Effector memory CD8-positive, alpha-beta T cell (primary cell): Measurements from ENCODE around the gene IMPG1.
A peak's percentile ranks its signal among the peaks of the same experiment; 100 is the strongest.

Experiments used
- ATAC-seq: fragments of 150-1000 bp; cut with Tn5 transposase; replicated peaks from 2 replicates; pipeline ENCODE4 v1.10.0; 2021; ENCODE audit warnings: mild to moderate bottlenecking, moderate library complexity
- DNase-seq, 3 experiments: peaks; one replicate each; pipeline ENCODE4 v3.0.0; 2021
- H3K27ac Mint-ChIP-seq, 2 donors: one replicate each; pipeline ENCODE4 v1.8.0; 2022; ENCODE audit warnings: mild to moderate bottlenecking in 2 of 2, mixed read lengths in 2 of 2, moderate library complexity in 2 of 2
- H3K27me3 Mint-ChIP-seq, 2 donors: one replicate each; pipeline ENCODE4 v1.8.0; 2022; ENCODE audit warnings: mixed read lengths in 2 of 2
- H3K36me3 Mint-ChIP-seq: one replicate; pipeline ENCODE4 v1.8.0; 2022; ENCODE audit warnings: mild to moderate bottlenecking, moderate library complexity, mixed read lengths; ENCODE audit not compliant: insufficient read depth
- H3K4me1 Mint-ChIP-seq, 2 donors: one replicate each; pipeline ENCODE4 v1.8.0; 2022; ENCODE audit warnings: low read depth in 2 of 2, mixed read lengths in 2 of 2
- H3K4me3 Mint-ChIP-seq, 2 donors: one replicate each; pipeline ENCODE4 v1.8.0; 2022; ENCODE audit warnings: mild to moderate bottlenecking in 2 of 2, mixed read lengths in 2 of 2, moderate library complexity in 2 of 2
- H3K9me3 Mint-ChIP-seq, 2 donors: one replicate each; pipeline ENCODE4 v1.8.0; 2022; ENCODE audit warnings: mixed read lengths in 2 of 2

The IMPG1 gene

GRCh38 chr6:75896526-75896925 lies 175.9 kb downstream of the IMPG1 start:
- Mint-ChIP-seq H3K4me1 (peaks cover 0 to 4% of the 10 kb centered on the region in 2 donors), H3K4me3 (no peak overlapping the region), H3K27ac (no peak overlapping the region), H3K9me3 (no peaks in the 10 kb centered on the region), H3K27me3 (no peaks in the 10 kb centered on the region), H3K36me3 (no peaks in the 10 kb centered on the region)
- no peak for ATAC-seq
- DNase-seq, result no peak

GRCh38 chr6:75893776-75894152 lies 178.7 kb downstream of the IMPG1 start:
- Mint-ChIP-seq H3K27ac (no peak overlapping the region), H3K36me3 (no peaks in the 10 kb centered on the region), H3K4me1 (peaks cover 0 to 4% of the 10 kb centered on the region in 2 donors), H3K27me3 (no peaks in the 10 kb centered on the region), H3K9me3 (no peaks in the 10 kb centered on the region), H3K4me3 (no peak overlapping the region)
- DNase-seq (no peak), ATAC-seq (no peak)

- Mint-ChIP-seq H3K27ac (no peak overlapping the region), H3K27me3 (no peaks in the 10 kb centered on the region), H3K4me1 (peaks cover 0 to 4% of the 10 kb centered on the region in 2 donors), H3K9me3 (no peaks in the 10 kb centered on the region), H3K36me3 (no peaks in the 10 kb centered on the region), H3K4me3 (no peak overlapping the region)
- ATAC-seq, result peak; percentile 33
- DNase-seq, result peak in 1 of 3 experiments; percentile 2
Observed at GRCh38 chr6:75893058-75893775, 179.2 kb downstream of the IMPG1 start.

GRCh38 chr6:75892384-75892783 lies 180.1 kb downstream of the IMPG1 start:
- Mint-ChIP-seq H3K4me3 (no peak overlapping the region), H3K27ac (no peak overlapping the region), H3K9me3 (no peaks in the 10 kb centered on the region), H3K36me3 (peaks cover 4% of the 10 kb centered on the region), H3K27me3 (no peaks in the 10 kb centered on the region), H3K4me1 (peaks cover 0 to 4% of the 10 kb centered on the region in 2 donors)
- DNase-seq (no peak), ATAC-seq (no peak)

GRCh38 chr6:75884822-75885221 lies 187.6 kb downstream of the IMPG1 start:
- Mint-ChIP-seq H3K36me3 (peaks cover 4% of the 10 kb centered on the region), H3K27me3 (no peaks in the 10 kb centered on the region), H3K4me1 (no peaks in the 10 kb centered on the region), H3K9me3 (no peaks in the 10 kb centered on the region), H3K4me3 (no peak overlapping the region), H3K27ac (no peak overlapping the region)
- no peak for ATAC-seq
- no peak for DNase-seq

- H3K27ac Mint-ChIP-seq, result no peak overlapping the region
- H3K4me1 Mint-ChIP-seq, result no peaks in the 10 kb centered on the region
- H3K27me3 Mint-ChIP-seq, result no peaks in the 10 kb centered on the region
- no peak overlapping the region for H3K4me3 Mint-ChIP-seq
- H3K9me3 Mint-ChIP-seq, result no peaks in the 10 kb centered on the region
- no peak for DNase-seq
- ATAC-seq, result no peak
- peaks cover 9% of the 10 kb centered on the region for H3K36me3 Mint-ChIP-seq
Observed at GRCh38 chr6:75882734-75883133, 189.7 kb downstream of the IMPG1 start.

- no peak for ATAC-seq
- Mint-ChIP-seq H3K4me3 (no peak overlapping the region), H3K4me1 (no peaks in the 10 kb centered on the region), H3K27ac (no peak overlapping the region), H3K9me3 (no peaks in the 10 kb centered on the region), H3K27me3 (no peaks in the 10 kb centered on the region), H3K36me3 (peaks cover 12% of the 10 kb centered on the region)
- no peak for DNase-seq
Observed at GRCh38 chr6:75880305-75880704, 192.2 kb downstream of the IMPG1 start.

GRCh38 chr6:75876152-75876551 lies 196.3 kb downstream of the IMPG1 start:
- Mint-ChIP-seq H3K36me3 (peaks cover 12% of the 10 kb centered on the region), H3K4me1 (no peaks in the 10 kb centered on the region), H3K9me3 (no peaks in the 10 kb centered on the region), H3K4me3 (no peak overlapping the region), H3K27me3 (no peaks in the 10 kb centered on the region), H3K27ac (no peak overlapping the region)
- DNase-seq, result no peak
- ATAC-seq, result no peak

GRCh38 chr6:75874224-75874623 lies 198.2 kb downstream of the IMPG1 start:
- Mint-ChIP-seq H3K4me3 (no peak overlapping the region), H3K36me3 (peaks cover 11% of the 10 kb centered on the region), H3K9me3 (no peaks in the 10 kb centered on the region), H3K27me3 (no peaks in the 10 kb centered on the region), H3K4me1 (no peaks in the 10 kb centered on the region), H3K27ac (no peak overlapping the region)
- DNase-seq (no peak), ATAC-seq (no peak)
